Thyroid gland (tissue), 4 donors: Measurements from ENCODE around the gene RFX2. TPM values are rescaled to one million over a fixed set of nuclear protein-coding genes. Genes with fewer than 3 reads are reported as not detected.

Experiments
- DNase-seq, 2 donors: peaks; one replicate each; pipeline ENCODE4 v3.0.0-alpha.2; 2019
- H3K27ac ChIP-seq, 3 donors: fragments of 200-600 bp; sonication (generic); 1 replicate in 2 of 3; 2 replicates in 1 of 3; pipeline ENCODE4 v1.5.1; 2016 to 2019; ENCODE audit warnings: mild to moderate bottlenecking in 1 of 3, moderate library complexity in 1 of 3
- H3K27me3 ChIP-seq: fragments of 200-600 bp; sonication (generic); one replicate; pipeline ENCODE4 v1.5.1; 2019
- H3K36me3 ChIP-seq, 2 donors: fragments of 200-600 bp; sonication (generic); one replicate each; pipeline ENCODE4 v1.5.1; 2016 to 2019
- H3K4me1 ChIP-seq, 2 donors: fragments of 200-600 bp; sonication (generic); one replicate each; pipeline ENCODE4 v1.5.1; 2017 to 2019
- H3K4me3 ChIP-seq, 3 donors: fragments of 200-600 bp; sonication (generic); replicated peaks in 1 of 3; 1 replicate in 2 of 3; 2 replicates in 1 of 3; pipeline ENCODE4 v1.5.1; 2016; ENCODE audit warnings: mild to moderate bottlenecking in 1 of 3
- H3K9me3 ChIP-seq: fragments of 200-600 bp; sonication (generic); one replicate; pipeline ENCODE4 v1.5.1; 2017
- POLR2A ChIP-seq, 2 donors: fragments of 450-650 bp; IDR thresholded peaks; one replicate each; pipeline ENCODE4 v1.6.1; 2017; ENCODE audit warnings: antibody characterized with exemption in 2 of 2, mild to moderate bottlenecking in 2 of 2, moderate library complexity in 1 of 2
- WGBS, 2 donors: methylation state at CpG; one replicate each; pipeline ENCODE4 v1.1.5; 2017; 5-methylcytosine and 5-hydroxymethylcytosine counted together
- intact Hi-C: fragments of 100-400 bp; cut with DNase I; formaldehyde crosslinking; loops from one replicate; pipeline ENCODE4 v1.15.1; 2023
- total RNA-seq, 4 donors: library from RNA; depleted of rRNA; stranded (reverse); fragments of >200 nt; gene quantifications; one replicate each; pipeline ENCODE4 v1.2.3, GENCODE V29; 2016
- TF ChIP-seq, protein P1 (sequence below), 6 experiments: fragments of 200-600 bp in 3 of 6; fragments of 450-650 bp in 3 of 6; sonication (generic) in 3 of 6; IDR thresholded peaks; one replicate each; pipeline ENCODE4 v1.5.1; 2016 to 2019; ENCODE audit warnings: antibody characterized with exemption in 6 of 6, mild to moderate bottlenecking in 2 of 6, inconsistent platforms in 1 of 6, moderate library complexity in 1 of 6

The RFX2 gene
- total RNA-seq, 4 donors from 2014 or later, result 4.1 to 10.6 (median 7.7) TPM

DNA sequence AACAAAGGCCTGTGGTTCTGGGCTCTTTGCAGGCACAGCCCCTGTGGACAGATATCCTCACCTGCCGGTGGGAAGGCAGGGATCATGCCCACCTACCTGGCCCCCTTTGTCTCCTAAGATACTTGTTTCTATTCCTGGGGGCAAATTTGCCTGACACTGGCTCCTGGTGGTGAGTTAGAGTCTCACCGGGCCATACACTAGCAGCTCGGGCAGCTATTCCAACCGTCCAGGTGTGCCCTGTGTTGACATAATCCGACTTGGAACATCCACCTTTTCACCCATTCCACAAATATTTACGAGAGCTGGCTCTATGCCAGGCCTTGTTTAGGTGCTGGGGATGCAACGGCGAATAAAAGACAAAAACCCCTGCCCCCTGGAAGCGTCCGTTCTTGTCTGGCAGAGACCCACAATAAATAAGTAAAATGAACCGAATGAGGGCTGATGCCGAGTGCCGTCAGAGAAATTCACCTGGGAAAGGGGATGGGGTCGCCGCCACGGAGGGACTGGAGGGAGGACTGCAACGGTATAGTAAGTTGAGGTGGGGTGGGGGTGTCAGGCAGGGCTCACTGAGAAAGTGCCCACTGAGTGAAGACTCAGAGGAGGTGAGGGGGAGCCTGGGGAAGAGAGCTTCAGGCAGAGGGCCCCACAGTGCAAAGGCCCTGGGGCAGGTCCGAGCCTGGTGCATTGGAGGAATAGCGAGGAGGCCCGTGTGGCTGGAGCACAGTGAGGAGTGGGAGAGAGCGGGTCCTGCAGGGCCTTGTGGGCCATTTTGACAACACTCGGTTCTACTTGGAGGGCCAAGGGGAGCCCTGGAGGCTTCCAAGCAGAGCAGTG, 89.1 kb downstream of the RFX2 start:
- TF ChIP-seq, protein P1, sequence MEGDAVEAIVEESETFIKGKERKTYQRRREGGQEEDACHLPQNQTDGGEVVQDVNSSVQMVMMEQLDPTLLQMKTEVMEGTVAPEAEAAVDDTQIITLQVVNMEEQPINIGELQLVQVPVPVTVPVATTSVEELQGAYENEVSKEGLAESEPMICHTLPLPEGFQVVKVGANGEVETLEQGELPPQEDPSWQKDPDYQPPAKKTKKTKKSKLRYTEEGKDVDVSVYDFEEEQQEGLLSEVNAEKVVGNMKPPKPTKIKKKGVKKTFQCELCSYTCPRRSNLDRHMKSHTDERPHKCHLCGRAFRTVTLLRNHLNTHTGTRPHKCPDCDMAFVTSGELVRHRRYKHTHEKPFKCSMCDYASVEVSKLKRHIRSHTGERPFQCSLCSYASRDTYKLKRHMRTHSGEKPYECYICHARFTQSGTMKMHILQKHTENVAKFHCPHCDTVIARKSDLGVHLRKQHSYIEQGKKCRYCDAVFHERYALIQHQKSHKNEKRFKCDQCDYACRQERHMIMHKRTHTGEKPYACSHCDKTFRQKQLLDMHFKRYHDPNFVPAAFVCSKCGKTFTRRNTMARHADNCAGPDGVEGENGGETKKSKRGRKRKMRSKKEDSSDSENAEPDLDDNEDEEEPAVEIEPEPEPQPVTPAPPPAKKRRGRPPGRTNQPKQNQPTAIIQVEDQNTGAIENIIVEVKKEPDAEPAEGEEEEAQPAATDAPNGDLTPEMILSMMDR (IDR thresholded peaks at IDR 0.05), result no peak
- no peak for TF ChIP-seq POLR2A (IDR thresholded peaks at IDR 0.05)
- no peaks in the 10 kb centered on the region for H3K27me3 ChIP-seq
- WGBS, 2 donors, result 87 to 91% methylated on average over 22 of the region's 22 CpGs
- no peak overlapping the region for H3K27ac ChIP-seq
- intact Hi-C loops, result loop anchor here (5.0 kb wide), 2 partner anchors 34 to 214 kb away; partner anchors contain the start of gene NRTN
- DNase-seq, result no peak
- H3K9me3 ChIP-seq, result no peaks in the 10 kb centered on the region
- no peaks in the 10 kb centered on the region for H3K36me3 ChIP-seq
- peaks cover 0 to 10% of the 10 kb centered on the region in 2 donors for H3K4me1 ChIP-seq
- no peak overlapping the region for H3K4me3 ChIP-seq

DNA sequence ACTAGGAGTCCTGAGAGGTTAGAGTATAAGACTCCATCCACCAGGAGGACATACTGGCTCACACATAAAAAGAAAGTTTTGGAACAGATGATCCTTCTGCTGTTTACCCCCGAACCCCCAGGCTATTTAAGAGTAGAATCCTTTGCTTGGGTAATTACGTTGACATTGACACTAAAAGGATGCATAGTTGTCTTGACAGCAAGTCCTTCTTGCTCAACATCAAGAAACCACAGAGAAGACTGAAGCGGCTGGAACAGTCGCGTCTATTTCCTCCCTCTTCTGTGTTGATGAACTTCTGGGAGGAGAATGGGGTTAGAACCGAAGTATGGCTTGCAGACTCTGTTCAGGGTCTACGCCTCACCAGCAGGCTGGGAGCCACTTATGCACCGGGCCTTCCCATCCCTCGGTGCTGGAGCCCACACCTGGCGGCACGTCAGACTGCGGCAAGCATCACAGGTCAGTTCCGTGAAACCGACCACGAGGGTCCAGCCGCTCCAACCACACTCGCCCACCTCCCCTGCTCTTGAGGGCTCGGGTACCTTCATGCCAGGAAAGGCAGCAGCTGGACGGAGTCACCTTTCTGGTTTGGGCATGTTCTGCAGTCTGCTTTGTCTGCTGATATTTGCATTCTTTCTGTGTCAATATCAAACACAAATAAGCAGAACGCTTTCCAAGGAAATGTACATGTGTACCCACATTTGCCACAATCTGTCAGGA, 90.0 kb downstream of the RFX2 start:
- TF ChIP-seq POLR2A (IDR thresholded peaks at IDR 0.05), result no peak
- TF ChIP-seq, protein P1 (IDR thresholded peaks at IDR 0.05), result no peak
- WGBS, 2 donors, result 90 to 93% methylated on average over 20 of the region's 20 CpGs
- no peak for DNase-seq
- H3K27ac ChIP-seq, result no peak overlapping the region
- no peaks in the 10 kb centered on the region for H3K27me3 ChIP-seq
- intact Hi-C loops, result loop anchor here (5.0 kb wide), 2 partner anchors 33 to 213 kb away; partner anchors contain the start of gene NRTN
- no peaks in the 10 kb centered on the region for H3K36me3 ChIP-seq
- peaks cover 0 to 10% of the 10 kb centered on the region in 2 donors for H3K4me1 ChIP-seq
- H3K9me3 ChIP-seq, result no peaks in the 10 kb centered on the region
- H3K4me3 ChIP-seq, result no peak overlapping the region

DNA sequence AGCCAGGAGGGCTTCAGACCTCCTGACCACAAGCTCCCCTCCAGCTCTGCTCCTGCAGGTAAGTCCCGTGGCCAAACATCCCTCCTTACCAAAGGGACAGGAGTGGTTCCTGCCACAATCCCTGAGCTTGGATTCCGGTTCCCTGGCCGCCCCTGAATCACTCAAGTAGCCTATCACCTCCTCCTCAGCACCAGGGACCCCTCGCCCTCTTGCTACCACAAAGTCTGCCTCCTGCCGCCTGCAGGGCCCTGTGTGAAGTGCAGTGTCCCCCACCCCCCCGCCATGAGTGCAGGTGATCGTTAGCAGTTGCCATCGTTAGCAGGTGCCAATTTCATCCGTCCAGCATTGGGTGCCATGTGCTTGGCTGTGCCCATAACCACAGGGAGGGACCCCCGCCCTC, 91.5 kb downstream of the RFX2 start:
- no peak for DNase-seq
- Histone ChIP-seq H3K4me1 (peaks cover 0 to 10% of the 10 kb centered on the region in 2 donors), H3K4me3 (no peak overlapping the region), H3K27me3 (no peaks in the 10 kb centered on the region), H3K27ac (no peak overlapping the region), H3K36me3 (no peaks in the 10 kb centered on the region), H3K9me3 (no peaks in the 10 kb centered on the region)
- intact Hi-C loops, result no loop called here
- TF ChIP-seq, protein P1 (IDR thresholded peaks at IDR 0.05), result no peak
- TF ChIP-seq POLR2A (IDR thresholded peaks at IDR 0.05), result no peak
- 66 to 67% methylated on average over 8 to 10 of the region's 10 CpGs for whole genome bisulfite sequencing, 2 donors

DNA sequence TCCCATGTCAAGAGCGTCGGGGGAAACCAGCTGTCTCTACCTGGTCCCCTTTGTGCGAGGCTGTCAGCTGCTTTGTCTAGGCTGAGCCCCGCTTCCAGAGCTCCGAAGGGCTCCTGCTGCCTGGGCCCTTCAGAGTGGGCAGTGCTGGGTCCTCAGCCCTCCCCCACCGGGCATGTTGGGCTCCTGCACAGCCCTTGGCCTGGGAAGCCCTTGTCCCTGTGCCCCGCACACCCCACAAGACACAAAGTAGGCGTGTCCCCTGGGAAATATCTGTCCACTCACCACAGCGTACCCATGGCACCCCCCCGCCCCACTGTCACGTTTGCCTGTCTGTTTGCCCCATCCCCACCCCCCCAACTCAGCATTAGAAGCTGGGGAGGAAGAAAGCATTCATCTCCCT, 92.7 kb downstream of the RFX2 start:
- TF ChIP-seq, protein P1 (IDR thresholded peaks at IDR 0.05), result no peak
- no peak for TF ChIP-seq POLR2A (IDR thresholded peaks at IDR 0.05)
- intact Hi-C loops, result no loop called here
- 84 to 88% methylated on average over 10 to 11 of the region's 11 CpGs for WGBS, 2 donors

More for the DNA sequence above, 92.7 kb downstream of the RFX2 start:
- Histone ChIP-seq H3K9me3 (no peaks in the 10 kb centered on the region), H3K36me3 (no peaks in the 10 kb centered on the region), H3K27ac (no peak overlapping the region), H3K4me1 (peaks cover 0 to 6% of the 10 kb centered on the region in 2 donors), H3K4me3 (no peak overlapping the region), H3K27me3 (no peaks in the 10 kb centered on the region)
- DNase-seq, result no peak
